ENCODE results near the gene MYCBP2. TPM values are rescaled to one million over a fixed set of nuclear protein-coding genes. Genes with fewer than 3 reads are reported as not detected.
A peak's percentile ranks its signal among the peaks of the same experiment; 100 is the strongest.

Gene MYCBP2
- total RNA-seq, 3 donors from 2014 or later = 179 to 282 (median 181) TPM

DNA sequence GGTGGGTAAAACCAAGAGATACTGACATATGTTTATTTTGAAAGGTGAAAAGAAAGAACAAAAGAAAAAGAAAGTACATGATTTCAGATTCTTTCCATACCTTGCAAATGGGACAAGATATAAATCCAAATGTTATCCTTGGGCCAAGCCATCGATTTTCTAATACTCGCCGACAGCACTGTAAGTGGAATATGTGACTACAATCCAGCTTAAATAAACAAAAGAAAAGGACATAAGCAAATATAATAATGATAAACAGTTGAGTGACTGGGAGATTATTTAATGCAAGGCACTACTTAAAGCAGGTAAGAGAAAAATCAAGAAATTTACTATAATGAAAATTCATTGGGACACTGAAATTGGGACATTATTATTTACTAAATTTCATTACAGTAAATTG is 270.0 kb downstream of the MYCBP2 start:
- Histone ChIP-seq H3K9me3 (no peaks in the 10 kb centered on the region), H3K27ac (peak overlapping the region in 1 of 2 donors; percentile 32), H3K4me3 (no peak overlapping the region), H3K36me3 (no peaks in the 10 kb centered on the region), H3K4me1 (no peaks in the 10 kb centered on the region), H3K27me3 (no peaks in the 10 kb centered on the region)
- TF ChIP-seq POLR2A (IDR thresholded peaks at IDR 0.05) = no peak
- no peak for TF ChIP-seq POLR2AphosphoS5 (IDR thresholded peaks at IDR 0.05)
- TF ChIP-seq, protein P1, sequence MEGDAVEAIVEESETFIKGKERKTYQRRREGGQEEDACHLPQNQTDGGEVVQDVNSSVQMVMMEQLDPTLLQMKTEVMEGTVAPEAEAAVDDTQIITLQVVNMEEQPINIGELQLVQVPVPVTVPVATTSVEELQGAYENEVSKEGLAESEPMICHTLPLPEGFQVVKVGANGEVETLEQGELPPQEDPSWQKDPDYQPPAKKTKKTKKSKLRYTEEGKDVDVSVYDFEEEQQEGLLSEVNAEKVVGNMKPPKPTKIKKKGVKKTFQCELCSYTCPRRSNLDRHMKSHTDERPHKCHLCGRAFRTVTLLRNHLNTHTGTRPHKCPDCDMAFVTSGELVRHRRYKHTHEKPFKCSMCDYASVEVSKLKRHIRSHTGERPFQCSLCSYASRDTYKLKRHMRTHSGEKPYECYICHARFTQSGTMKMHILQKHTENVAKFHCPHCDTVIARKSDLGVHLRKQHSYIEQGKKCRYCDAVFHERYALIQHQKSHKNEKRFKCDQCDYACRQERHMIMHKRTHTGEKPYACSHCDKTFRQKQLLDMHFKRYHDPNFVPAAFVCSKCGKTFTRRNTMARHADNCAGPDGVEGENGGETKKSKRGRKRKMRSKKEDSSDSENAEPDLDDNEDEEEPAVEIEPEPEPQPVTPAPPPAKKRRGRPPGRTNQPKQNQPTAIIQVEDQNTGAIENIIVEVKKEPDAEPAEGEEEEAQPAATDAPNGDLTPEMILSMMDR (IDR thresholded peaks at IDR 0.05) = no peak
- no peak for DNase-seq (ENCODE audit: low spot score in 2 of 2)
- intact Hi-C loops (cut with DNase I; ENCODE audit: low total_unique reads) = no loop called here

- Histone ChIP-seq H3K36me3 (no peaks in the 10 kb centered on the region), H3K27me3 (no peaks in the 10 kb centered on the region), H3K9me3 (no peaks in the 10 kb centered on the region), H3K4me1 (no peaks in the 10 kb centered on the region), H3K27ac (peak overlapping the region in 1 of 2 donors; percentile 32), H3K4me3 (no peak overlapping the region)
- TF ChIP-seq, protein P1 (IDR thresholded peaks at IDR 0.05) = no peak
- TF ChIP-seq POLR2AphosphoS5 (IDR thresholded peaks at IDR 0.05) = no peak
- no peak for TF ChIP-seq POLR2A (IDR thresholded peaks at IDR 0.05)
- intact Hi-C loops (cut with DNase I; ENCODE audit: low total_unique reads) = no loop called here
- no peak for DNase-seq (ENCODE audit: low spot score in 2 of 2)
Measured at GRCh38 chr13:77056382-77056781, 270.5 kb downstream of the MYCBP2 start.

GRCh38 chr13:77055158-77055557 is 271.7 kb downstream of the MYCBP2 start:
- no peak for DNase-seq (ENCODE audit: low spot score in 2 of 2)
- Histone ChIP-seq H3K4me3 (no peak overlapping the region), H3K36me3 (no peaks in the 10 kb centered on the region), H3K4me1 (no peaks in the 10 kb centered on the region), H3K27me3 (no peaks in the 10 kb centered on the region), H3K9me3 (no peaks in the 10 kb centered on the region), H3K27ac (no peak overlapping the region)
- no peak for TF ChIP-seq POLR2A (IDR thresholded peaks at IDR 0.05)
- TF ChIP-seq, protein P1 (IDR thresholded peaks at IDR 0.05) = no peak
- intact Hi-C loops (cut with DNase I; ENCODE audit: low total_unique reads) = no loop called here

DNA sequence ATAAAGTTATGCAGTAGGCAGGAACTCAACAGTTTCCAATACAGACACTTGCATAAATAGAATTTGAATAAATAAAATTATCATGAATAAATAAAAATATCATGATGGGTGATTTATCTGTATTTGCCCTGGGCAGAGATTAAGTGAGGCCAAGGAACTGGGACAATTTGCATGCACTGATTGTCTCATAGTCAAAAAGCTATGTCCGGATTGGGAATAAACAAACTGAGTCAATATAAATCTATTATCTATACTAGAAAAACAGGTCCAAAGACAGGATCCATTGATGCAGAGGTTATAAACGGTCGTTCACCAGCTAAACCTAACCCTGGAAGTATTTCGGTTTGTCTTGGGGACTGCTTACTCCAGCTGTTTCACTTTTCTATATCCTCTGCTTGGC is 273.7 kb downstream of the MYCBP2 start:
- DNase-seq (ENCODE audit: low spot score in 2 of 2) = no peak
- TF ChIP-seq POLR2A (IDR thresholded peaks at IDR 0.05) (no peak), POLR2AphosphoS5 (IDR thresholded peaks at IDR 0.05) (no peak)
- TF ChIP-seq, protein P1 (IDR thresholded peaks at IDR 0.05) = no peak
- Histone ChIP-seq H3K9me3 (no peaks in the 10 kb centered on the region), H3K4me1 (no peaks in the 10 kb centered on the region), H3K4me3 (no peak overlapping the region), H3K27ac (no peak overlapping the region), H3K27me3 (no peaks in the 10 kb centered on the region), H3K36me3 (no peaks in the 10 kb centered on the region)
- intact Hi-C loops (cut with DNase I; ENCODE audit: low total_unique reads) = no loop called here

DNA sequence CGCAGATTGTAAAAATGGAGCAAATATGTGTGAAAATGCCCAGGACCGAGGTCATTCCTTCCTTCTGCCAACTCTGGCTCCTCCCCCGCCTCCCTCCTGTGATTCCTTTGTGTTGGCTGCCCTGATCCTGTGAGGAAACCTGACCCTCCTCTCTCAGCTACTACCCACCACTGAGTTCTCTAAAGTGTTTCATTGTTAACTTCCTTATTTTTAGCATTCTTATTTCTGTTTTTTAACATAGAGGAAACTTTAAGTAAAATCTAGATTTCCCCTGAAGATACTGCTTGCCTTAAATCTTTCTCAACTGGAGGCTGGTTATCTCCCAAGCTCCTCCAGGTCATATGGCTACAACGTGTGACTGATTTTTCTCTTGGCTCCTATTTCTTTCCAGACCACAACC is 278.2 kb downstream of the MYCBP2 start:
- no peak overlapping the region for H3K4me3 ChIP-seq
- TF ChIP-seq, protein P1 (IDR thresholded peaks at IDR 0.05) = no peak
- TF ChIP-seq POLR2AphosphoS5 (IDR thresholded peaks at IDR 0.05) (no peak), POLR2A (IDR thresholded peaks at IDR 0.05) (no peak)
- no peaks in the 10 kb centered on the region for H3K4me1 ChIP-seq
- DNase-seq (ENCODE audit: low spot score in 2 of 2) = no peak
- intact Hi-C loops (cut with DNase I; ENCODE audit: low total_unique reads) = no loop called here
- no peaks in the 10 kb centered on the region for H3K9me3 ChIP-seq
- no peaks in the 10 kb centered on the region for H3K27me3 ChIP-seq
- H3K27ac ChIP-seq = no peak overlapping the region
- H3K36me3 ChIP-seq = peaks cover 5% of the 10 kb centered on the region
